HL-60 (cell line): Measurements from ENCODE around the gene SEMA3D.

Experiments
- DNase-seq, 2 experiments: peaks; one replicate each; pipeline ENCODE4 v3.0.0-alpha.2; 2010 to 2020; ENCODE audit warnings: low read depth in 1 of 2, low spot score in 1 of 2
- H3K27ac ChIP-seq: fragments of 250-450 bp; sonication (Bioruptor Pico); replicated peaks from 2 replicates; pipeline ENCODE4 v1.5.1; 2020; ENCODE audit warnings: mild to moderate bottlenecking, moderate library complexity
- H3K27me3 ChIP-seq: fragments of 250-450 bp; sonication (Bioruptor Pico); 2 replicates; pipeline ENCODE4 v1.5.1; 2021; ENCODE audit warnings: mild to moderate bottlenecking, moderate library complexity; ENCODE audit not compliant: insufficient read depth, poor library complexity, severe bottlenecking
- H3K4me3 ChIP-seq: replicated peaks from 2 replicates; pipeline ENCODE4 v1.5.1; 2011; ENCODE audit warnings: mild to moderate bottlenecking, control low read depth, low read length; ENCODE audit not compliant: insufficient read depth
- GABPA ChIP-seq: IDR thresholded peaks from 2 replicates; pipeline ENCODE4 v1.6.1; 2012; ENCODE audit warnings: low read depth
- POLR2AphosphoS5 ChIP-seq: IDR thresholded peaks from 2 replicates; pipeline ENCODE4 v1.6.1; 2012; ENCODE audit warnings: low read depth
- SPI1 ChIP-seq: IDR thresholded peaks from 2 replicates; pipeline ENCODE4 v1.6.1; 2012; ENCODE audit warnings: low read depth, mild to moderate bottlenecking, borderline replicate concordance
- TF ChIP-seq, protein P1 (sequence below): IDR thresholded peaks from 2 replicates; pipeline ENCODE4 v1.6.1; 2012; ENCODE audit warnings: low read depth; ENCODE audit not compliant: insufficient replicate concordance
- TF ChIP-seq, protein P2 (sequence below): IDR thresholded peaks from one replicate; pipeline ENCODE4 v1.5.1; 2011; ENCODE audit warnings: low read length, control low read depth, inconsistent platforms; ENCODE audit not compliant: insufficient read depth

The SEMA3D gene

DNA sequence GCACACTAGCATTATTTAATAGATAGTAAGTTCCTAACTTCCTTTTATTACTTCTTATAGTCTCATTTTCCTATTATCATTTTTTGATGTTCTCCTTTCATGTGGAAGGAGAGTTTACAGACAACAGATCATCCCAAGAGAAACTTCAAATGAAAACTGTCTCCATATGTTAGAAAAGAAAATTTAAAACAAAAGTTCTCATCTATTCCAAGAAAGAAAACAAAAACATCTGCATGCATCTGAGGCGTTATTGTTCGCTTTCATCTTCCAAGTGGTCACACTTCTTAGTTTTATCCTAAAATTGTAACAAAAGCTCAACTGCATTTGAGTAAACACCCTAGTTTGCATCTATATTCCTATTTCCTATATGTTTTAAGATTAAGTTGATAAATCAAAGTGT is 126.2 kb downstream of the SEMA3D start:
- H3K4me3 ChIP-seq = no peak overlapping the region

DNA sequence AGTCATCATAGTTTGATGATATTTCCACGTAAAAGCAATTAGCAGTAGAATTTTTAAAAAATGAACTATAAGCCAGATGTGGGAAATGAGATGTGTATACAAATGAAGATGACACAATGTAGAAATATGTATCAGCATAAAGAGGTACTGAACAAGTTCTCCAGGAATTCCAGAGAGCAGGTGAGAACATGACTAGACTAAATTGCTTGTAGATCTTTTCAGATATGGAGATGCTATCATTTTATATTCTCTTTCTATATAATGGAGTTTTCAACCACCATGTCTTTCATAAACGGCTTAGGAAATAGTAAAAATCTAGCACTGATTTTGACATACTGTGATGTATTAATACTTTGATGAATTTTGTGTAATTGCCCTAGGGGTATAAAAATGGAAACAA is 130.9 kb downstream of the SEMA3D start:
- Histone ChIP-seq H3K27ac (no peak overlapping the region), H3K4me3 (no peak overlapping the region), H3K27me3 (no peaks in the 10 kb centered on the region)
- TF ChIP-seq GABPA = no peak
- TF ChIP-seq POLR2AphosphoS5 = no peak
- no peak for TF ChIP-seq SPI1
- TF ChIP-seq, protein P1, sequence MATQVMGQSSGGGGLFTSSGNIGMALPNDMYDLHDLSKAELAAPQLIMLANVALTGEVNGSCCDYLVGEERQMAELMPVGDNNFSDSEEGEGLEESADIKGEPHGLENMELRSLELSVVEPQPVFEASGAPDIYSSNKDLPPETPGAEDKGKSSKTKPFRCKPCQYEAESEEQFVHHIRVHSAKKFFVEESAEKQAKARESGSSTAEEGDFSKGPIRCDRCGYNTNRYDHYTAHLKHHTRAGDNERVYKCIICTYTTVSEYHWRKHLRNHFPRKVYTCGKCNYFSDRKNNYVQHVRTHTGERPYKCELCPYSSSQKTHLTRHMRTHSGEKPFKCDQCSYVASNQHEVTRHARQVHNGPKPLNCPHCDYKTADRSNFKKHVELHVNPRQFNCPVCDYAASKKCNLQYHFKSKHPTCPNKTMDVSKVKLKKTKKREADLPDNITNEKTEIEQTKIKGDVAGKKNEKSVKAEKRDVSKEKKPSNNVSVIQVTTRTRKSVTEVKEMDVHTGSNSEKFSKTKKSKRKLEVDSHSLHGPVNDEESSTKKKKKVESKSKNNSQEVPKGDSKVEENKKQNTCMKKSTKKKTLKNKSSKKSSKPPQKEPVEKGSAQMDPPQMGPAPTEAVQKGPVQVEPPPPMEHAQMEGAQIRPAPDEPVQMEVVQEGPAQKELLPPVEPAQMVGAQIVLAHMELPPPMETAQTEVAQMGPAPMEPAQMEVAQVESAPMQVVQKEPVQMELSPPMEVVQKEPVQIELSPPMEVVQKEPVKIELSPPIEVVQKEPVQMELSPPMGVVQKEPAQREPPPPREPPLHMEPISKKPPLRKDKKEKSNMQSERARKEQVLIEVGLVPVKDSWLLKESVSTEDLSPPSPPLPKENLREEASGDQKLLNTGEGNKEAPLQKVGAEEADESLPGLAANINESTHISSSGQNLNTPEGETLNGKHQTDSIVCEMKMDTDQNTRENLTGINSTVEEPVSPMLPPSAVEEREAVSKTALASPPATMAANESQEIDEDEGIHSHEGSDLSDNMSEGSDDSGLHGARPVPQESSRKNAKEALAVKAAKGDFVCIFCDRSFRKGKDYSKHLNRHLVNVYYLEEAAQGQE = no peak
- TF ChIP-seq, protein P2, sequence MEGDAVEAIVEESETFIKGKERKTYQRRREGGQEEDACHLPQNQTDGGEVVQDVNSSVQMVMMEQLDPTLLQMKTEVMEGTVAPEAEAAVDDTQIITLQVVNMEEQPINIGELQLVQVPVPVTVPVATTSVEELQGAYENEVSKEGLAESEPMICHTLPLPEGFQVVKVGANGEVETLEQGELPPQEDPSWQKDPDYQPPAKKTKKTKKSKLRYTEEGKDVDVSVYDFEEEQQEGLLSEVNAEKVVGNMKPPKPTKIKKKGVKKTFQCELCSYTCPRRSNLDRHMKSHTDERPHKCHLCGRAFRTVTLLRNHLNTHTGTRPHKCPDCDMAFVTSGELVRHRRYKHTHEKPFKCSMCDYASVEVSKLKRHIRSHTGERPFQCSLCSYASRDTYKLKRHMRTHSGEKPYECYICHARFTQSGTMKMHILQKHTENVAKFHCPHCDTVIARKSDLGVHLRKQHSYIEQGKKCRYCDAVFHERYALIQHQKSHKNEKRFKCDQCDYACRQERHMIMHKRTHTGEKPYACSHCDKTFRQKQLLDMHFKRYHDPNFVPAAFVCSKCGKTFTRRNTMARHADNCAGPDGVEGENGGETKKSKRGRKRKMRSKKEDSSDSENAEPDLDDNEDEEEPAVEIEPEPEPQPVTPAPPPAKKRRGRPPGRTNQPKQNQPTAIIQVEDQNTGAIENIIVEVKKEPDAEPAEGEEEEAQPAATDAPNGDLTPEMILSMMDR = no peak
- DNase-seq = no peak

More for the DNA sequence above, 126.2 kb downstream of the SEMA3D start:
- no peak for DNase-seq
- no peak overlapping the region for H3K27ac ChIP-seq
- TF ChIP-seq POLR2AphosphoS5 = no peak
- no peaks in the 10 kb centered on the region for H3K27me3 ChIP-seq

DNA sequence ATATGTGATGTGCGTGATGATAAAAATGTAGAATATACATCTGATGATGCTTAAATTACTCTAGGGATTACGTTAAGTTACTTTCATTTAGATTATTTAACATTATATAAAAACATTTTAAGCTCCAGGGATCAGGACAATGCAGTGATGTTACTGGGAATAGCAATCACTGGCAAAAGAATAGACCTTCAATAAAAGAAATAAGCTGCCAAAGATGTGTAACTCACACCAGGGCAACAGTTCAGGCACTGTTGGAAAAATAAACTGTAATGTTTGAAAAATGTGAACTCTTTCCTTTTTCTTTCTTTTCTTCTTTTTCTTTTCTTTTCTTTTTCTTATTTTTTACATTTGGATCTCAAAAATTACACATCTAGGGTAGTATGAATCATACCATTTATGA is 131.7 kb downstream of the SEMA3D start:
- no peaks in the 10 kb centered on the region for H3K27me3 ChIP-seq
- no peak for DNase-seq
- no peak for TF ChIP-seq SPI1
- TF ChIP-seq, protein P2 = no peak
- TF ChIP-seq, protein P1 = no peak
- no peak for TF ChIP-seq POLR2AphosphoS5
- TF ChIP-seq GABPA = no peak
- no peak overlapping the region for H3K4me3 ChIP-seq
- H3K27ac ChIP-seq = no peak overlapping the region

DNA sequence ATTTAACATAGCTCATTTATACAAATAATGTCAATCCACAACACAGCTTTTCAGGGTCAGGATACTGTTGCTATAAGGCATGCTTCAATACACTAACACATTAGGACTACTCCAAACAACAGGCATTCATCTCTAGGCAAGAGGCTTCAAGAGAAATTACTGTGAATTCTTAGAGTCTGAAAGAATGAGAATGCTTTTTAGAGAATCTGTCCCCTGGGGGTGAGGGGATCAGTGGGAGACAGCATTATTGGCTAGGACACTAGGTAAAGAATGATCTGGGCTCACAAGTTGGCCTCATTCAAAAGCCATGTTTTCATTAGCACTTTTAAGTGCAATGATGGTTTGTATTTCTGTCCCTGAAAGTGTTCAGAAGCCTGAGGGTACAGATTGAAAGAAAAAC is 132.6 kb downstream of the SEMA3D start:
- no peak for DNase-seq
- H3K27me3 ChIP-seq = no peaks in the 10 kb centered on the region
- no peak overlapping the region for H3K4me3 ChIP-seq
- no peak overlapping the region for H3K27ac ChIP-seq
- no peak for TF ChIP-seq SPI1
- TF ChIP-seq POLR2AphosphoS5 = no peak
- TF ChIP-seq, protein P1 = no peak
- TF ChIP-seq, protein P2 = no peak
- no peak for TF ChIP-seq GABPA
